ENCODE results near the gene TBXAS1.
A peak's percentile ranks its signal among the peaks of the same experiment; 100 is the strongest.
"Not testable (repeated sequence)": the region's sequence is repeated elsewhere in the genome, so short reads cannot be mapped to it uniquely, and the experiment has no call there.

TBXAS1 gene

GRCh38 chr7:139895141-139895829 lies 66.2 kb downstream of the TBXAS1 start:
- no peak for DNase-seq

DNA sequence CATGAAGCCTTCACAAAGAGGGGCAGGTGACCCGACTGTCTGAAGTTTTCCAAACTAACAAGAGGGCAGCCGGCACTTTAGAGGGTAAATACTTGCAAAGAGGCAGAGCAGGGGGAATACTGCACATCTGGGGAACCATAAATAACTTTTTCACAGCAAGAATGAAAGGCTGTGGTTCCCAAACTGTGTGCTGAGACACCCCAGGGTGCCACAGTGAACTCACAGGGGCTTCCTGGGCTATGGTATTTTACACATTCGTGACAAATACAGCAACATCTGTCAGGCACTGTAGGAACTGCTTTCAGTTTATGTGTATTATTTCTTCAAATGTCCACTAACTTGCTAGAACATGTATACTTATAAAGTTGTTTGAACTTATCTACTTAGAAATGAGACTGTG lies 67.2 kb downstream of the TBXAS1 start:
- no peak for DNase-seq

DNA sequence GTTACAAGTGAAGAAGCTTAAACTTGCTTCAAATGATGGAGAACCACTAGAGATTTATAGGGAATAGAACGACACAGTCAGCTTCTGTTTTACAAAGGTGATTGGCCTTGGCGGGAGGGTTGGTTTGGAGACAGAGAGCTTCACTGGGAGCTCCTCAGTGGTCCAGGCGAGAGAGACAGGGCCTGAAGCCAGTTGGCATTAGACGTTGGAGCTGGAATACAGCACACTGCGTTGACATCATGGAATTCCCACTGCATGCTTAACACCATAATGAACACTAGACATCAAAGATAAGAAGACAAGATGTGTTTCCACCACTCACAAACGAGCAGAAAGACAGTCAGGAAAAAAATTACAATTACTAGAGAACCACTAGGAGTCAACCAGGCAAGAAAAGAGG lies 67.8 kb downstream of the TBXAS1 start:
- no peak for DNase-seq

GRCh38 chr7:139897422-139898090 lies 68.5 kb downstream of the TBXAS1 start:
- DNase-seq, result no peak

DNA sequence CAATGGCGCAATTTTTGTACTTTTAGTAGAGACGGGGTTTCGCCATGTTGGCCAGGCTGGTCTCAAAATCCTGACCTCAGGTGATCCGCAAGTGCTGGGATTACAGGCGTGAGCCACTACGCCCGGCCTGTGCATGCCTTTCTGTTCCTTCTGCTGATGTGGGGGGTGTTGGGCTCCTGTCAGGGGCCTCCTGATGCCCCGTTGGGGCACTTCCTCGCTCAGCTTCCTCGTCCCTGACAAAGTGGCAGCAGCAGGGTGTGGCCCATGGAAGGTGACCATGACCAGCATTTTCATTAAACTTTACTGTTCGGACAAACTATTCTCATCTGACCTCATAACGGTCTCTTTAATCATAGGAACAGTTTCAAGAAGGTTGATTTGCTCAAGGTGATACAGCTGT lies 69.4 kb downstream of the TBXAS1 start:
- no peak for DNase-seq

DNA sequence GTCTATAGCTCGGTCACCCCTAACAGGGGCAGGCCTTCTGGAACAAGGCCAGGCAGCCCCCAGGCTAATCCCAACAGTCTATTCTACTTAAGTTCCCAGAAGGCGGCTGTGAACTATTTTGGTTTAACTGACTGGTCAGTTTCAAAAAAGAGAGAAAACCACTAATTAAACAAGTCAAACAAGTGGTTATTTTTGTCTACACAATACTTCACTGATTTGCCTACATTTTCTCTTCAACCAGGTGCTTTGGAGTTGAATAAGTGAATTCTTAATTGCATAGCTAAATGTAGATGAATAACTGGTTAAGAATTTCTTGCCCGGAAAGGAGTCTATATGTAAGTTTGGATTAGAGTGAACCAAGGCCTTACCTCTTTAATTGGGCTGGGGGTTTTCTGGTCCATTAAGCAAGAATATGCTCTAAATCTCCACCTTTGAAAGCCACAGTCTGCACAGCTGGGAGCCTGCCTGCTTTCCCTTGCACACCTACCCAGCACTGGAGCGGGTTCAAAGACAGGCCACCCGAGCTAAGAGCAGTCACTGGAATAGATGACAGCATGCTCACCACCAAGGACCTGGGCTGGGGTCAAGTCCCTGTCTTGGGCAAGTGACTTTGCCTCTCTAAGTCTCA lies 70.4 kb downstream of the TBXAS1 start:
- DNase-seq, result no peak

DNA sequence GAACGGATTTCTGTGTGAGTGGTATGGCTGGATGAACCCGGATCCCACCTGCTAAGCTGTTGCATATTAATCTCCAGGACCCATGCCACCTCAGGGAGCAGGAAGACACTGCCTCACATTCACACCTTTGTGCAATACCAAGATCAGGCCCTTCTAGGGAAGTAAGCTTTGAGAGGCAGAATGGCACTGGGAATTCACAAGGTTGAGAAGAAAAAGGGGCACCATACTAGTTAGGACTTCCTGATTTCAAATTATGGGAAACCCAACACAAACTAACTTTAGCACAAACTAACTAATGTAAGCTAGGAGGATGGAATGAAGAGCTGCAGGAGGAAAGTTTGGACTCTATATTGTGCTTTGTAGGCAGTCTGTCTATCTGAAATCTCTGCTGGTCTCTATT lies 71.3 kb downstream of the TBXAS1 start:
- no peak for DNase-seq

DNA sequence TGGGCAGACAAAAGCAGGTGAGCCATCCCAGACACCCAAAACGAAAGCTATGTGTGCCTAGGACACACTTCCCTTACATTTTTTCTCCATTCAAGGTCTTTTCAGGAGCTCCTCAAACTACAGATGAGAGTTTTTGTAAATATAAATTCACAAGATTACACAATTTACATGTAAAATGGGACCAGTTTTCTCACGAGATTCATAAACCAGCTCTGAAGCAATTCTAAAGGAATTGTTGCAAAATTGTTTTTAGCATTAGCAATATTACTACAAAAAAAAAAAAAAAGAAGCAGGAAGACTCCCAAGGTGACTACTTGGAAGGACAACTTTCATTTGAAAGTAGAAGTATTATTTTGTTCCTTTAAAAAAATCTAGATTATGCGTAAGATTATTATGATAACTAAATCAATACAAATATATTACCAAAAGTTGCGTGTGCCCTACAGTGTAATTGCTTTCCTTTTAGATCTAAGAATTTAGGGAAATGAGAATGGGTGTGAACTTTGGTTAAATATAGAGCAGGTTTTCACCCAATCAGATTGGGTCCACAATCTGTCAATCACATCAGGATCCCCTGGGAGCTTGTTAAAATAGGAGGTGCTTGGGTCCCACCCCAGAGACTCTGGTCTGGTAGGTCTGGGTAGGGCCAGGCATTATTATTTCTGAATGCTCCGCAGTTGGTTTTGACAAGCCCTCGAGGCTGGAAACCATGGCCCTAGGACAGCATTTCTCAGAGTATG lies 72.2 kb downstream of the TBXAS1 start:
- DNase-seq, result no peak

DNA sequence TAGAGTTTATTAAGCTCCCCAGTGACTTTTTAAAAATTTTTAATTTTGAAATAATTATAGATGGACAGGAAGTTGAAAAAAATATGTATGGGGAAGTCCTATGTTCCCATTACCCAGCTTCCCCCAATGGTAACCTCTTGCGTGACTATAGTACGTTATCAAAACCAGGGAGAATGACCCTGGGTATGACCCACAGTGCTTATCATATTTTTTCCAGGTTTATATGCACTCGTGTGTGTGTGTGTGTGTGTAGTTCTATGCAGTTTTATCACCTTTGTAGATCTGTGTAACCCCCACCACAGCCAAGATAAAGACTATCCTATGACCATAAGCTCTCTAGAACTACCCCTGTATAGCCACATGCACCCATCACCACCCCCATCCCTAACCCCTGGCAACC lies 72.8 kb downstream of the TBXAS1 start:
- DNase-seq, result no peak

GRCh38 chr7:139902436-139903102 lies 73.5 kb downstream of the TBXAS1 start:
- DNase-seq, result no peak

- DNase-seq, result not testable (repeated sequence)
These were observed 74.0 kb downstream of the TBXAS1 start for GRCh38 chr7:139903103-139903477.

- DNase-seq, result no peak
These were observed 77.8 kb downstream of the TBXAS1 start for GRCh38 chr7:139906879-139907278.

DNA sequence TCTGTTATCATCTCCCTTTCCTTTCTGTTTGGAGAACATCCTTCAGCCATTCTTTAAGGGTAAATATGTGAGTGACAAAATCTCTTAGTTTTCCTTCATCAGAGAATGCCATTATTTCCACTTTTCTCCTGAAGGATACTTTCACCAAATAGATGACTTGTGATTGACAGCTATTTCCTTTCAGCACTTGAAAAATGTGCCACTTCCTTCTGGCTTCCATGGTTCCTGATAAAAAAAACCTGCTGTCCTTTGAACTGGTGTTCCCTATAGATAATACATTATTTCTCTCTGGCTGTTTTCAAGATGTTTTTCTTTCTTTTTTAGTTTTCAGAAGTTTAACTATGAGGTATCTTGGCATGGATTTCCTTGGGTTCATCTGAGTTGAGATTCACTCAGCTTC lies 79.7 kb downstream of the TBXAS1 start:
- DNase-seq, result no peak

DNA sequence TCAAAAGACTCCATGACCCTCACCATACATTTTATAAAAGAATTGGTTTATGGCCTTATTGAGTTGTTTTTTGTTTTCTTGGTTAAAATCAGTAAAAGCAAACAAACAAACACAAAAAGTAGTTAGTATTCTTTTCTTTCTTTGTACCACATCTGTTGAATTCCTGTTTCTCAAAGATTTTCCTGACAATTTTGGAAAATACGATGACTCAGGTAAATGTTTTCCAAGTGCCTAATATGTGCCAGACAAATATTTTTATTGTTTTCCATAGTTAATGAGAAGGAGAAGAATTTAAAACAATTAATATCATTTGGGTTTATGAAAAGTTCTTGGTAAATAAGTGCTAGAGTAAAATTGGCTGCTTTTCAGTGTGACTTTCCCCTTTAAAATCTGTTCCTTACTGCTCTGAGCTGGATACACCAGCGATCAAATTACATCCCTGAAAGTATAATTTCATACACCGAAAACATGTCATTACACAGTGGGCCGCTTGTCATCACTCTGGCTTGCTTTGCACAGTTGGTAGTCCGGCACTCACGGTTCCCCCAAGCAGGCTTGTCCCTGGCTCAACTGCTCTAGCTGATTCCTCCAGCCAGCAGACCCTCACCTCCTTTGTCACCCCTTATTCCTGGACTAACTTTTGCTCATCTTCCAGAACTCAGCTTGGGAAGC lies 80.5 kb downstream of the TBXAS1 start:
- no peak for DNase-seq

- DNase-seq, result no peak
These were observed 84.2 kb downstream of the TBXAS1 start for GRCh38 chr7:139913021-139913844.

DNA sequence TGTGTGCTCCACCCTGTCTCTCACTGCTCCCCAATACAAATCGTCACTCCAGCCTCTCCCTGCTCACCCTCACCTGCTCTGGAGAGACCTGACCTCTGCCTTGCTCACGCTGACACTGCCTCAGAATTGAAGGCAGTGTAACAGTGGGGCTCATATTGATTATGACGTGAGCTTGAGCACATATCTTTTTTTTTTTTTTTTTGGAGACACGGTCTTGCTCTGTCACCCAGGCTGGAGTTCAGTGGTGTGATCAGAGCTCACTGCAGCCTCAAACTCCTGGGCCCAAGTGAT lies 84.7 kb downstream of the TBXAS1 start:
- DNase-seq, result no peak

GRCh38 chr7:139914306-139915267 lies 85.5 kb downstream of the TBXAS1 start:
- no peak for DNase-seq

DNA sequence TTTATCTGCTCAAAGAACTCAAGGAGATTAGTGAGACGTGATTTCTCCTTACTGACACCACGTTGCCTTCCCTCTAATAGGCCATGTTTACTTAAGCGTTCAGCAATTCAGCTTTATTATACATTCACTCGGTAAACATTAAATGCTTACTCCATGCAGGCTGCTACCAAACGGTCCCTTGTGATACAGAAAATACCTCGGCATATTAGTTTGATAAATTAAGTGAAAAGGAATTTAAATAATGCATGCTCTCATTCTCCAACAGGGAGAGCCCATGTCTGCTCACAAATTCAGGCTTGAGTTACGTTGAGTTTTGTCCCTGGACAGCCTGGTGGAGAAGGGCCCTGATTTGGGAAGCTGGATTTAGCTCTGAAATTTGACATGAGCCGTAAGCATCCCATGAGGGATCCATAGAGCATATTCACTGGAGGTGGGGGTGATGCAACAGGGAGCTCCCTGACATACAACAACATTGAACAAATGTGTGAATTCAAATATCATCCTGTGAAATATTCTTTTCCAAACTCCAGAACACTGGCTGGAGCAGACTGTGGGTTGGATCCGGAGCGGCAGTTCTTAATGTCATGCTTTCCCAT lies 86.3 kb downstream of the TBXAS1 start:
- no peak for DNase-seq

DNA sequence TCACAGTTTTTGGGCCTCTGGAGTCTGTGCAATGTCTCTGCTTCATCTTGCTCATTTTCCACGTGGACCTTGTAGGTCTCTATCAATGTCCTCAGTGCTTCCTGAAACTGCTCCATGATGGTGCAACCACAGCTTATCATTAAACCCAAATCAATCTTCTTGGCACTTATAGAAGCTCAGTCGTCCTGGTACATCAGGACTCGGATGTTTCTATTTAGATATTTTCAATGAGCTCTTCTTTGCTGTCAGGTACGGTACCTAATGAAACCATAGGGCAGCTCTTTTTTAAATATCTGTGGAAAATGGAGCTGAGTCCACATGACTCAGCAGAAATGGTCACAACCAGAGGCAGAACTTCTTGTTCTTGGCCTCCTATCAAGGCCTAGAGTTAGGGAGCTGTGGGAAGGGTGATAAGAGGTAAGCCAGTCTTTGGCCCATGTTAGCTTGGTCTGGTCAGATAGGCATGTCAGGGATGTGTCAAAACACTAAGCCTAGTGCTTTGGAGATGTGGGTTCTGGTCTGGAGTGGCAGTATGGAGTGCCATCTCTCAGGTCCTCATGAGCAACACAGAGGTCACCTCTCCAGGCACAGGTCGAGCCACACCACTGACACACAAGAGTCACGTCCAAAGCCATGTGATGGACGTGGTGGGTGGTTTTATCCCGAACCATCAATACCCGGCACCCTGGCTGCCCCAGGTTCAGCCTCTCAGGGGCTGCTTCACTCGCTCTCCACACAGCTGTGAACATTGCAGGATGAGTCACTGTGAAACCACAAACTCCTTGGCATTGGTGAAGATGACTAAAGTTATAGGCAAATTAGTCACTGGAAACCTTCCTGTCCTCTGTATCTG lies 87.0 kb downstream of the TBXAS1 start:
- DNase-seq, result peak; percentile 90 to 93
